CD4-positive, CD25-positive, alpha-beta regulatory T cell (primary cell): ENCODE data around the gene CHRD. TPM values are rescaled to one million over a fixed set of nuclear protein-coding genes. Genes with fewer than 3 reads are reported as not detected.

Experiments
- ATAC-seq, 2 donors: fragments of 150-1000 bp; cut with Tn5 transposase; one replicate each; pipeline ENCODE4 v1.10.0; 2021; ENCODE audit warnings: low read depth in 2 of 2, moderate number of reproducible peaks in 2 of 2, moderate library complexity in 1 of 2
- DNase-seq, 3 donors: peaks; one replicate each; pipeline versions ENCODE4 v3.0.0 to v3.0.0-alpha.2; 2012 to 2022; ENCODE audit warnings: mixed read lengths in 1 of 3
- H3K27ac ChIP-seq: one replicate; pipeline ENCODE4 v1.7.0; 2013; ENCODE audit warnings: mild to moderate bottlenecking, low read length; ENCODE audit not compliant: insufficient read depth, poor library complexity, severe bottlenecking
- H3K27me3 ChIP-seq: one replicate; pipeline ENCODE4 v1.7.0; 2013; ENCODE audit warnings: low read length; ENCODE audit not compliant: control insufficient read depth, insufficient read depth
- H3K36me3 ChIP-seq: one replicate; pipeline ENCODE4 v1.7.0; 2013; ENCODE audit warnings: mild to moderate bottlenecking, low read length, moderate library complexity; ENCODE audit not compliant: control insufficient read depth, insufficient read depth
- H3K4me1 ChIP-seq: 2 replicates; pipeline ENCODE4 v1.7.0; 2013; ENCODE audit warnings: mild to moderate bottlenecking, low read length; ENCODE audit not compliant: insufficient read depth, control insufficient read depth, poor library complexity, severe bottlenecking
- H3K4me3 ChIP-seq: one replicate; pipeline ENCODE4 v1.7.0; 2013; ENCODE audit warnings: low read depth, mild to moderate bottlenecking, low read length, moderate library complexity
- H3K9me3 ChIP-seq, 2 experiments: 1 replicate in 1 of 2; 2 replicates in 1 of 2; pipeline ENCODE4 v1.7.0; 2013; ENCODE audit warnings: low read length in 2 of 2, mild to moderate bottlenecking in 1 of 2, moderate library complexity in 1 of 2; ENCODE audit not compliant: control insufficient read depth in 2 of 2
- H3K27ac Mint-ChIP-seq, 3 donors: one replicate each; pipeline ENCODE4 v1.8.0; 2020 to 2022; ENCODE audit warnings: mild to moderate bottlenecking in 3 of 3, mixed read lengths in 3 of 3, moderate library complexity in 2 of 3
- H3K27me3 Mint-ChIP-seq: one replicate; pipeline ENCODE4 v1.8.0; 2022; ENCODE audit warnings: mild to moderate bottlenecking, mixed read lengths
- H3K36me3 Mint-ChIP-seq: one replicate; pipeline ENCODE4 v1.8.0; 2020; ENCODE audit warnings: mixed read lengths
- H3K4me1 Mint-ChIP-seq, 4 donors: one replicate each; pipeline ENCODE4 v1.8.0; 2020 to 2022; ENCODE audit warnings: mixed read lengths in 4 of 4, mild to moderate bottlenecking in 1 of 4
- H3K4me3 Mint-ChIP-seq, 4 donors: one replicate each; pipeline ENCODE4 v1.8.0; 2020 to 2022; ENCODE audit warnings: mild to moderate bottlenecking in 4 of 4, mixed read lengths in 4 of 4, moderate library complexity in 3 of 4
- H3K9me3 Mint-ChIP-seq, 7 donors: one replicate each; pipeline ENCODE4 v1.8.0; 2020 to 2022; ENCODE audit warnings: mixed read lengths in 7 of 7, mild to moderate bottlenecking in 3 of 7, moderate library complexity in 2 of 7
- polyA plus RNA-seq, 4 donors: library from polyadenylated mRNA; unstranded; fragments of 300-500 nt; fragmentation: Illumina TruSeq; gene quantifications; one replicate each; pipeline ENCODE4 v1.2.3, GENCODE V29; 2021
- total RNA-seq: library from RNA; stranded (reverse); gene quantifications from one replicate; pipeline ENCODE4 v1.2.3, GENCODE V29; 2022

Gene CHRD
- total and polyA plus RNA-seq, 5 donors from 2014 or later, result not detected

DNA sequence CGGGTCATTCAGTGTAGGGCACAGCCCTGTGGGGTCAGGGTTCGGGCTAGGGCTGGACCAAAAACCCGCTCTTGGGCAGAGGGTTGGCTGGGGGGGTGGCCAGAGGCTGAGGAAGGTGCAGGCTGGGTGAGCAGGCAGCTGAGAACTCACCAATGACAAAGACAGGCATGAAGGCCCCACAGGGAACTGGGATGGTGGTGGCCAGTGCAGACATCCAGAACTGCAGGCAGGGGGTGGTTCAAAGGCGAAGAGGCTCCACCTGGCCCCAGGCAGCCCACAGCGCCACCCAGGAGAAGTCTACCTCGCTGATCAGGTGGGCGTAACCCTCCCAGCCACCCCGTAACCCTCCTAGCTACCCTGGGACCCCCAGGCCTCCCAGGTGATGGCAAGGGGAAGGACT is 25.1 kb upstream of the CHRD start:
- H3K4me1 ChIP-seq, result peaks cover 4% of the 10 kb centered on the region
- H3K27me3 Mint-ChIP-seq, result peaks cover 4% of the 10 kb centered on the region
- no peak overlapping the region for H3K27ac Mint-ChIP-seq
- no peaks in the 10 kb centered on the region for H3K4me1 Mint-ChIP-seq
- no peak overlapping the region for H3K4me3 ChIP-seq
- no peak overlapping the region for H3K27ac ChIP-seq
- no peak for ATAC-seq
- H3K36me3 Mint-ChIP-seq, result peaks cover 5% of the 10 kb centered on the region
- H3K9me3 ChIP-seq, result no peaks in the 10 kb centered on the region
- H3K27me3 ChIP-seq, result no peaks in the 10 kb centered on the region
- no peaks in the 10 kb centered on the region for H3K9me3 Mint-ChIP-seq
- DNase-seq, result no peak
- H3K4me3 Mint-ChIP-seq, result peak overlapping the region in 1 of 4 donors; percentile 80
- no peaks in the 10 kb centered on the region for H3K36me3 ChIP-seq

DNA sequence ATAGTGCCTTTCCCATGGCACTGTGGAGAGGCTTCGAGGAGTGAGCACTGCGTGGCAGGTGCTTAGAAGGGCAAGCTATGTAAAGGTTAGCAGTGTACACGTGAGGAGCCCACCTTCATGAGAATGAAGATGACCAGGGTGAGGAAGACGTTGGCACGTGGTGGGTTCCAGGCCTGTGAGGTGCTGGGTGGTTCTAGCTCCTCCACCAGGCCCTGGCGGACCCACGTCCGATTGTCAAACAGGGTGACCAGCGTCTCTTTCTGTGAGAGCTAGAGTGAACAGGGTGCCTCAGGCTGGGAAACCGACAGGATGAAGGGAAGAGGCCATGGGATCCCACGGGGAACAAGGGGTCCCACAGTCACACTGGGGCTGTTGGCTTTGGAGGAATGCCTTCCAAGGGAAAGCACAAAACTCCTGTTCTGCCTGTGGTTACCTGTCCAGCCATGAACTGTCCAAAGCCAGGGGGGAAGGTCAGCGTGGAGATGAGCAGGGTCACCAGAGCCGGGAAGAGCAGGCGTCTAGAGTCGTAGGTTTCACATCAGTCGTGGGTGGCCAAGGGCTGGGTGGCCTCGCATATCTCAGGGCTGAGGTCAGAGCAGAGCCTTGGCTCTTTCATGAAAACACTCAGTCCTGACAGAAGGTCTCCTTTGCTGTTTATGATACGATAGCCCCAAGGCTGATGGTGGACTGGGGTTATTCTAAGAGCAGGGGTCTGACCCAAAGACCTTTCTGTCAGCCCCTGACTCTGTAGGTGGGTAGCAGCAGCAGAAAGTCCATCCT is 24.4 kb upstream of the CHRD start:
- Mint-ChIP-seq H3K36me3 (peaks cover 5% of the 10 kb centered on the region), H3K27ac (no peak overlapping the region), H3K27me3 (peaks cover 4% of the 10 kb centered on the region), H3K9me3 (no peaks in the 10 kb centered on the region), H3K4me3 (peak overlapping the region in 1 of 4 donors; percentile 80), H3K4me1 (peaks cover 0 to 6% (median 4%) of the 10 kb centered on the region in 4 donors)
- H3K27me3 ChIP-seq, result no peaks in the 10 kb centered on the region
- no peak overlapping the region for H3K4me3 ChIP-seq
- peaks cover 5% of the 10 kb centered on the region for H3K4me1 ChIP-seq
- DNase-seq (no peak), ATAC-seq (no peak)
- H3K9me3 ChIP-seq, result no peaks in the 10 kb centered on the region
- no peak overlapping the region for H3K27ac ChIP-seq
- no peaks in the 10 kb centered on the region for H3K36me3 ChIP-seq

DNA sequence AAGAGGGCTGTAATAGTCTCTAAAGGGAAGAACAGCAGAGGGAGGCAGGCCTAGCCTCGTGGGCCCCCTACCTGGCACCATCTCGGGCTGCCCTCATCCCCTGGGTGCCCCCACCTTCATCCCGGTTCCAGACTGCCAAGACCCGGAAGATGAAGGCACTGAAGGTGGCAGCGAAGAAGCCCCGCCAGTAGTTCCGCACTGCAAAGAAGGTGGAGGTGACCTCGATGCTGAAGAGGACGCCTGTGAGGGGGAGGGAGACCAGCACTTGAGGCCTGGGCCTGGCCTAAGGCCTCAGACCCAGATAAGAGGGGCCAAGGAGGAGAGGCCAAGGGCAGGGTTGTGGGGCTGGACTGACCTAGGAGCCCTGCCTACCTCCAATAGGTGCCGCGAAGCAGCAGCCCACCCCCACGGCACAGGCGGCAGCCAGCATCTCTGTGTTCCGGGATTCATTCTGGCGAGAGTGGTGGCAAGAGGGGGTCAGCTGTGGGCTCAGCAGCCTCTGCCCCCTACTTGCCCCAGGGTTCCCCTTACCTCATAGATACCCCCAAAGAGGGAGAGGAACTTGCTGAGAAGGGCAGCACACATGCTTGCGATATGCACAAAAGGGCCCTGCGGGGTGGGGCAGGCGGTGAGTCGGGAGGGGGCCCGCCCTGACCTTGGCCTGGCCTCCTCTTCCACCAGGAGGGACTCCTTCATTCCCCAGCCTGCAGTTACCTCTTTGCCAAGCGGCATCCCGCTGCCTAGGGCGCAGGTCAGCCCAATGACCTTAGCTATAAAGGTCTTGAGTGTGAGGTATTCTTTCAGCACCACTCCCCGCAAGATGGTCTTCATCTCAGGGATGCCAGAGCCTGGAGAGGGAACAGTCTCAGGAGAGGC is 22.4 kb upstream of the CHRD start:
- Histone ChIP-seq H3K4me1 (peaks cover 22% of the 10 kb centered on the region), H3K36me3 (no peaks in the 10 kb centered on the region), H3K27ac (no peak overlapping the region), H3K27me3 (no peaks in the 10 kb centered on the region), H3K9me3 (no peaks in the 10 kb centered on the region), H3K4me3 (no peak overlapping the region)
- Mint-ChIP-seq H3K27ac (no peak overlapping the region), H3K9me3 (no peaks in the 10 kb centered on the region), H3K36me3 (peaks cover 5% of the 10 kb centered on the region), H3K27me3 (peaks cover 4% of the 10 kb centered on the region), H3K4me1 (peaks cover 0 to 16% (median 9%) of the 10 kb centered on the region in 4 donors), H3K4me3 (peak overlapping the region in 1 of 4 donors; percentile 57)
- no peak for DNase-seq
- ATAC-seq, result no peak

DNA sequence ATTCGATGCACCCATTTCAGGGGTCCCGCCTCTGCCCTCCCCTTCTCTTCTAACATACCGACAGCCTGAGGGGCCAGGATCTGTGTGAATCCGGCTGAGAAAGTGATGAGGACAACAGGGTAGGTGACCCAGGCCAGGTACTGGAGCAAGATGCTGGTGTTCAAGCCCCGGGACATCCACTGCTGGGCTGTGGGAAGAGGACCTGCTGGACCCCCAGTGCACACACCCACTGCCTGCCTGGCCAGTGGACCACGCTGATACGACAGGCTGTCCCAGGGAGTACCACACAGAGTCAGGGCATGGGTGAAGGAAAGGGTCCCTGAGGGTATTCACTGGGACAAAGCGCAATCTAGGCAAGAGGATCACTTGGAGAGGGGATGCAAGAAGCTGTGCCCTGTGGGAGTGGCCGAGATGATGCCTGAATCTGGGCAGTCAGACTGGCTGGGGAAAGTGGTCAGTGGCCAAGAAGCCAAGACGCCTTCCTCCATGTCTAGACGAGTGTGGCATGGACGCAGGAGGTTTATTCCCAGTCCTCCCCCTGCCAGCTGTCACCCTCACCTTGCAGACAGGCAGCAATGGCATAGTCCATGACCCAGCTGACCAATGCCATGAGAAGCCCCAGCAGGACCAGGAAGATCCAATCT is 21.6 kb upstream of the CHRD start:
- no peak overlapping the region for H3K27ac Mint-ChIP-seq
- ATAC-seq (no peak), DNase-seq (no peak)
- H3K4me3 Mint-ChIP-seq, result peak overlapping the region in 2 of 4 donors; percentile 43 to 54
- no peak overlapping the region for H3K27ac ChIP-seq
- H3K9me3 Mint-ChIP-seq, result no peaks in the 10 kb centered on the region
- H3K9me3 ChIP-seq, result no peaks in the 10 kb centered on the region
- H3K27me3 Mint-ChIP-seq, result peaks cover 7% of the 10 kb centered on the region
- H3K4me1 ChIP-seq, result peaks cover 23% of the 10 kb centered on the region
- H3K36me3 ChIP-seq, result no peaks in the 10 kb centered on the region
- H3K27me3 ChIP-seq, result no peaks in the 10 kb centered on the region
- no peak overlapping the region for H3K4me3 ChIP-seq
- peaks cover 5% of the 10 kb centered on the region for H3K36me3 Mint-ChIP-seq
- peaks cover 0 to 17% (median 10%) of the 10 kb centered on the region in 4 donors for H3K4me1 Mint-ChIP-seq

DNA sequence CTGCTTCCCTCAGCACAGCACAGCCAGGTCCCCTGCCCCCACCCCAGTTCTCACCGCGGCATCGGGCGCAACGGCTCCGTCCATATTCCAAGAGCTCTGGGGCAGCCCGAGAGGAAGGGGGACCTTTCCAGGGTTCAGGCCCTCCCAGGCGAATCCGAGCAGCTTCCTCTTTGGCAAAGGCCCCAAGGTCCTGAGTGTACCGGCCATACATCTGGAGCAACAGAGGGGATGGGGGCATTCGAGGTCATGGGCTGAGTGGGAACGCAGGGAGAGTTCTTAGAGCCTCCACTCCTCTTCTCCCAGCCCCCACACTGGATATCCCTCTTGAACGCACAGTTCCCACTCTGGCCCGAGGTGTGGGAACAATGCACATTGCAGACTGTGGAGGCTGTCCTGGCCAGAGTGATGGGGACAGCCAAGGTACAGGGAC is 20.9 kb upstream of the CHRD start:
- Mint-ChIP-seq H3K9me3 (no peaks in the 10 kb centered on the region), H3K27me3 (peaks cover 11% of the 10 kb centered on the region), H3K27ac (no peak overlapping the region), H3K4me3 (peak overlapping the region in 1 of 4 donors; percentile 54), H3K36me3 (peaks cover 5% of the 10 kb centered on the region), H3K4me1 (peaks cover 0 to 24% (median 14%) of the 10 kb centered on the region in 4 donors)
- ATAC-seq, result no peak
- Histone ChIP-seq H3K9me3 (no peaks in the 10 kb centered on the region), H3K27ac (no peak overlapping the region), H3K4me1 (peaks cover 30% of the 10 kb centered on the region), H3K4me3 (no peak overlapping the region), H3K27me3 (no peaks in the 10 kb centered on the region), H3K36me3 (no peaks in the 10 kb centered on the region)
- DNase-seq, result no peak

DNA sequence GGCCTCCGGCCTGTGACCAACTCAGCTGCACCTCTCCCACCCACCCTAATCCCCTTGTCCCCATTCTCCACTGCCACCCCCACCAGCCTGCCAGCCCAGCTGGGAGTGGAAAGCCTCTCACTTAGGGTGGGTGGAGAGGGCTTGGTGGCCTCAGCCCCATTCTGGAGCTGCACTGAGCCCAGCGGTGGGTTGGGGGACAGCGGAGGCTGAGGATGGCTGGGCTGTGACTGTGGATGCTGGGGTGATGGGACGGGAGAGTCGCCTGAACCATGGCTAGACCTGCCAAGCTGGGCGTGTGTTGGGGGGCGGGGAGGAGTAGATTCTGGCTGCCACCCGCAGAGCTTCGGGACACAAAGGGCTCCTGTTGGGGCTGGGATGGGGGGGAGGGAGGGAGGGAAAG is 20.2 kb upstream of the CHRD start:
- Histone ChIP-seq H3K4me1 (peaks cover 33% of the 10 kb centered on the region), H3K27ac (no peak overlapping the region), H3K36me3 (no peaks in the 10 kb centered on the region), H3K9me3 (no peaks in the 10 kb centered on the region), H3K27me3 (no peaks in the 10 kb centered on the region), H3K4me3 (no peak overlapping the region)
- peak overlapping the region in 3 of 4 donors; percentile 64 to 90 (median 88) for H3K4me3 Mint-ChIP-seq
- peaks cover 5% of the 10 kb centered on the region for H3K36me3 Mint-ChIP-seq
- H3K27ac Mint-ChIP-seq, result no peak overlapping the region
- peaks cover 1 to 31% (median 19%) of the 10 kb centered on the region in 4 donors for H3K4me1 Mint-ChIP-seq
- ATAC-seq (no peak), DNase-seq (no peak)
- peaks cover 11% of the 10 kb centered on the region for H3K27me3 Mint-ChIP-seq
- H3K9me3 Mint-ChIP-seq, result no peaks in the 10 kb centered on the region

DNA sequence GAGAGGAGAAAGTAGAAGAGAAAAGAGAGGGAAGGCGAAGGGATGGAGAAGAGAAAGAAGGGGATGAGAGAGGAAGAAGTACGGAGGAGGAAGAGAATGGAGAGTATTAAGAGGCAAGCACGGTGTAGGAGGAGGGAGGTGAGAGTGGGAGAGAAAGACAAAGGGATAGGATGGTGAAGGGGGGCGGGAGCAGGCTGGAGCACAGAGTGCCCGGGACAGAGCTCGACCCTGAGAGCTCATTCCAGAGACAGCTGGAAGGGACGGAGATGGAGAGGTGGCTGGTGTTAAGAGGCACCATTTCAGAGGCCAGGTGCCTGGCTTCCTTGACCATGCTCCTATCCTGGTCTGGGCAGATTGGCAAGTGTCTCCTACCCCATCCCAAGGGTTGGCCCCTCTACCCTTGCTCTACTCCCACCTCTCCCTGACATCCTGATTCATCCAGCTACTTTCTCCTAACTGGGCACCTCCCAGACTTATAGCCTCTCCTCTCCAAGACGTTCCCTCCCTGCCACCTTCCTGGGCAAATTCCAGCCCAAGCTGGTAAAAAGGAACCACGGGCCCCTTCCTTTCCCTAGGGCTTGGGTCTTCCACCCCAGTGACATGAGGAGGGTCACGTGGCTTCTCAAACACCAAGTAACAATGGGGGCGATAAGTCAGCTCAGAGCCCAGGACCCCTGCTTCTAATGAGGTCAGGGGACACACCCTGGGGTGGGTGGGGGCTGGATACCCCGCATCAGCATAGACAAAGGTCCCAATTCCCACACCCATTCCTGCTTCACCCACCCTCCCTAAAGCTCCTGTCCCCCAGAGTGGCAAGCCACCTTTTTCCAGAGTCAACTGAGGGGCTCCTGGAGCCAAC is 19.6 kb upstream of the CHRD start:
- Mint-ChIP-seq H3K27me3 (peaks cover 7% of the 10 kb centered on the region), H3K4me1 (peaks cover 4 to 38% (median 26%) of the 10 kb centered on the region in 4 donors), H3K36me3 (peaks cover 7% of the 10 kb centered on the region), H3K9me3 (no peaks in the 10 kb centered on the region), H3K4me3 (peak overlapping the region; percentile 88 to 94 (median 89)), H3K27ac (no peak overlapping the region)
- Histone ChIP-seq H3K36me3 (no peaks in the 10 kb centered on the region), H3K4me3 (no peak overlapping the region), H3K9me3 (no peaks in the 10 kb centered on the region), H3K27ac (no peak overlapping the region), H3K4me1 (peaks cover 33% of the 10 kb centered on the region), H3K27me3 (no peaks in the 10 kb centered on the region)
- ATAC-seq (no peak), DNase-seq (no peak)
